IMR-90 (cell line): ENCODE data around the gene SS18.

Experiments
- BHLHE40 ChIP-seq: fragments of 150-350 bp; IDR thresholded peaks from 2 replicates; pipeline ENCODE4 v1.6.1; 2016; ENCODE audit warnings: mild to moderate bottlenecking, low read depth, low read length
- CEBPB ChIP-seq: IDR thresholded peaks from 2 replicates; pipeline ENCODE4 v1.6.1; 2012; ENCODE audit warnings: low read depth, low read length, improper control_type of control experiment
- CTCF ChIP-seq: conservative IDR thresholded peaks from 2 replicates; pipeline ENCODE4 v1.5.1; 2012; ENCODE audit warnings: mild to moderate bottlenecking, low read depth, low read length, improper control_type of control experiment
- ELK1 ChIP-seq: fragments of 150-350 bp; IDR thresholded peaks from 2 replicates; pipeline ENCODE4 v1.6.1; 2016; ENCODE audit warnings: low read depth, mild to moderate bottlenecking, low read length, moderate library complexity, borderline replicate concordance
- FOS ChIP-seq: fragments of 150-350 bp; IDR thresholded peaks from 2 replicates; pipeline ENCODE4 v1.6.1; 2016; ENCODE audit warnings: low read depth, low read length
- MAFK ChIP-seq: IDR thresholded peaks from 2 replicates; pipeline ENCODE4 v1.6.1; 2012; ENCODE audit warnings: low read depth, low read length, improper control_type of control experiment
- MXI1 ChIP-seq: IDR thresholded peaks from 2 replicates; pipeline ENCODE4 v1.6.1; 2012; ENCODE audit warnings: low read depth, mild to moderate bottlenecking, low read length, moderate library complexity, borderline replicate concordance
- POLR2A ChIP-seq: IDR thresholded peaks from 2 replicates; pipeline ENCODE4 v1.6.1; 2012; ENCODE audit warnings: mild to moderate bottlenecking, low read depth, low read length
- RCOR1 ChIP-seq: IDR thresholded peaks from 2 replicates; pipeline ENCODE4 v1.6.1; 2012; ENCODE audit warnings: mild to moderate bottlenecking, low read length, improper control_type of control experiment; ENCODE audit not compliant: insufficient replicate concordance
- RFX5 ChIP-seq: IDR thresholded peaks from 2 replicates; pipeline ENCODE4 v1.8.0; 2012; ENCODE audit warnings: low read depth, mild to moderate bottlenecking, low read length, moderate library complexity

- TF ChIP-seq RCOR1 (no peak), CEBPB (no peak), MAFK (no peak), CTCF (no peak), POLR2A (no peak), FOS (no peak), RFX5 (no peak), MXI1 (no peak), BHLHE40 (no peak), ELK1 (no peak)
Observed at GRCh38 chr18:26022585-26022984, 67.8 kb downstream of the SS18 start.
